ENCODE data around the gene KCNN4.
A peak's percentile ranks its signal among the peaks of the same experiment; 100 is the strongest.
"Not testable (repeated sequence)": the region's sequence is repeated elsewhere in the genome, so short reads cannot be mapped to it uniquely, and the experiment has no call there.

The KCNN4 gene

DNA sequence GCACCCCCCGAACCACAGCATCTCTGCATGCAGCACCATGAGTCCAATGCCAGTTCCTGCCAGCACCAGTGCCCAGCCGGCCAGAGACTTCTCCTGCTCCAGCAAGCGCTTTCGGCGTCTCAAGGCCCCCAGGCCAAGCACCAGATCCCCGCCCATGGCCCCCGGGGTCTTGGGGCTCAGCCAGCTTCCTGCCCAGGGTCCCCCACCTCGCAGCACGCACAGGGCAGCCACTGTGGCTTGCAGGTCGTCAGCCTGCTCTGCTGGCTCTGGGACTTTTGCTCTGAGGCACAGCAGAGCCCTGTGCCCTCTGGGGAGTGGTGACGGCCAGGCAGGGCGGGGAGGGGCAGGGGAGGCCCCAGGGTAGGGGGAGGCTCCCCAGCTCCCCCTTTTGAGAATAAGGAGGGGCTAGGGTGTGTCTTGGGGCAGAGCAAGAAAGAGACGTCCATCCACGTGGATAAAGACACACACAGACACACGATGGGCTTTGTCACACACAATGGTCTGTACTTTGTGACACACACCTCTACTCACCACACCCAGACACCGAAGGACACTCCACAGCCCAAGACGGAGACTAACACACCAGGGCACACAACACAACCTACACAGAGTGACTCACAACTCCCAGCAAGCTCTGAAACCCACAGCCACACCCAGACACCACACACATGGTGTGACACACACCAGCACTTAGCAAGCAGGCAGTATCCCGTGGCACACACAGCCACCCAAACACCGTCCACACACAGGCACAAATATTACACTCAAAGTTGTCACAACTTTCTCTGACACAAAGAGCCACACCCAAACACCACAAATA is at the start of gene KCNN4:
Gene KCNN4, minus strand, starts transcription at position 268 of the 820 bp plus-strand sequence. Its CDS starts 112 bp downstream, at position 156.
- DNase-seq (ENCODE audit: low read depth in 2 of 2) = no peak

DNA sequence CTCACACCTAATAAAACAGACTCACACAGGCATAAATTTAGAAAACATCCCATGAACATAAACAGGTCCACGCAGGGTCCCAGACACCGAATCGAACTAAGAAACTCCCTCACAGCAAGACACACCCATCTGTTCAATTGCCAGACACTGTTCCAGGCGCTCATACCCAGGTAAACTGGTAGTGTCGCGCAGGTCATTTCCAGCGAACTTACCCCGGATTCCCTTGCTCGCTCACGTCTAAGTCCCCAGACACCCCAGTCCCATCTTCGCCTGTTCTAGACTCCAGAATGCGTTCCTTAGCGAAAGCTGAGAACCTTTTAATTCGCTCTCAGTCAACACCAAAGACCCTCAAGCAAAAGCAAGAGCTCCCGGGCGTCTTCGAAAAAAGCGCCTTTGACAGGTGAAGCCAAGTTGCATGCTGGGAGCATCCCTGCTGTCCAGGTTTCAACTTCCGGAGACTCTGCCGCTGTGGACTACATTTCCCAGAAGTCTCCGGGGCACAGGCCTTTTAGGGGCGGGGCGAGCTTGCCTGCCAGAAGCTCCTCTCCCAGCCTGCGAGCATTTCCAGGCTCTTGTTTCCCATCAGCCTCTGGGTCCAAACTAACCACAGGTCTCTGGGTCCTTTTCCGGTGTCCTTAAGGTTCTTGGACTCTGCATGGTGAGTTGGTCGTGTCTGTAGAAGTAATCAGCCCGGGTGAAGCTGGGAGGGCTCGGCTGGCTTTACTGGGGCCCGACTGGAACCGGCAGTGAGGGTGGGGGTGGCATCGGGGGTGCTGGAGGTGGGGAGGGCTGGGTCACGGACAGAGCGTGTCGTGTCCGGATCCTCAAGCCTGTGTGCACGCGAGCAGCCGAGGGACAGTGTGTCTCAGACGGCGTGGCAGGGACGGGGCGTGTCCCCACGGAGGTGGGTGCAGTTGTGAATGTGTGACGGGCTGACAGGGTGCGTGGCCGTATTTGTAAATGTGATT is 46.3 kb upstream of the KCNN4 start, which contains the start of gene ZNF283:
Gene ZNF283, plus strand, starts transcription at position 535 of the 968 bp plus-strand sequence. CDS start 6,184 bp downstream, outside the sequence.
- DNase-seq (ENCODE audit: low read depth in 2 of 2) = peak; percentile 69 to 70

DNA sequence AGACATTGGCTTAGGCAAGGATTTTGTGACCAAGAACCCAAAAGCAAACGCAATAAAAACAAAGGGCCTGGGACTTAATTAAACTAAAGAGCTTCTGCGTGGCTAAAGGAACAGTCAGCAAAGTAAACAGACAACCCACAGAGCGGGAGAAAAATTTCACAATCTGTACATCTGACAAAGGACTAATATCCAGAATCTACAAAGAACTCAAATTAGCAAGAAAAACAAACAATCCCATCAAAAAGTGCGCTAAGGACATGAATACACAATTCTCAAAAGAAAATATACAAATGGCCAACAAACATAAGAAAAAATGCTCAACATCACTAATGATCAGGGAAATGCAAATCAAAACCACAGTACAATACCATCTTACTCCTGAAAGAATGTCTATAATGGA is 43.8 kb upstream of the KCNN4 start:
- not testable (repeated sequence) for DNase-seq (ENCODE audit: low read depth in 2 of 2)

DNA sequence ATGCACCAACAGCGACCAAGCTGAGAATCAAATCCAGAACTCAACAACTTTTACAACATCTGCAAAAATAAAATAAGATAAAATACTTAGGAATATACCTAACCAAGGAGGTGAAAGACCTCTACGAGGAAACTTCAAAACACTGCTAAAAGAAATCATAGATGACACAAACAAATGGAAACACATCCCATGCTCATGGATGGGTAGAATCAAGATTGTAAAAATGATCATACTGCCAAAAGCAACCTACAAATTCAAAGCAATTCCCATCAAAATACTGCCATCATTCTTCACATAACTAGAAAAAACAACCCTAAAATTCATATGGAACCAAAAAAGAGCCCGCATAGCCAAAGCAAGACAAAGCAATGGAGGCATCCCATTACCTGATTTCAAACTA is 43.1 kb upstream of the KCNN4 start:
- not testable (repeated sequence) for DNase-seq (ENCODE audit: low read depth in 2 of 2)

DNA sequence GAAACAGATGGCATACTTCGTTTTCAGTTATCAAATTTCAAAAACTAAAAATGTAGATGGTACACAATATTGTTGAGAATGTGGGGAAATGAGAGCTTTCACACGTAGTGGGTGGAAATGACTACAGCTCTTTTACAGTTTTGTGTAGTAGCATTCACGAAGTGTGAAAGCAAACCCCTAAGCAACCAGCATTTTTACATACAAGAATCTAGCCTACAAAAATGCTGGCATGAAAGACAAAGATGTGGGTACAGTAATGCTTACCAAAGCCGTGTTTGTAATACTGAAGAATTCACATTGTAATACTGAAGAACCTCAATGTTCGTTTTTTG is 40.1 kb upstream of the KCNN4 start:
- DNase-seq (ENCODE audit: low read depth in 2 of 2) = no peak

DNA sequence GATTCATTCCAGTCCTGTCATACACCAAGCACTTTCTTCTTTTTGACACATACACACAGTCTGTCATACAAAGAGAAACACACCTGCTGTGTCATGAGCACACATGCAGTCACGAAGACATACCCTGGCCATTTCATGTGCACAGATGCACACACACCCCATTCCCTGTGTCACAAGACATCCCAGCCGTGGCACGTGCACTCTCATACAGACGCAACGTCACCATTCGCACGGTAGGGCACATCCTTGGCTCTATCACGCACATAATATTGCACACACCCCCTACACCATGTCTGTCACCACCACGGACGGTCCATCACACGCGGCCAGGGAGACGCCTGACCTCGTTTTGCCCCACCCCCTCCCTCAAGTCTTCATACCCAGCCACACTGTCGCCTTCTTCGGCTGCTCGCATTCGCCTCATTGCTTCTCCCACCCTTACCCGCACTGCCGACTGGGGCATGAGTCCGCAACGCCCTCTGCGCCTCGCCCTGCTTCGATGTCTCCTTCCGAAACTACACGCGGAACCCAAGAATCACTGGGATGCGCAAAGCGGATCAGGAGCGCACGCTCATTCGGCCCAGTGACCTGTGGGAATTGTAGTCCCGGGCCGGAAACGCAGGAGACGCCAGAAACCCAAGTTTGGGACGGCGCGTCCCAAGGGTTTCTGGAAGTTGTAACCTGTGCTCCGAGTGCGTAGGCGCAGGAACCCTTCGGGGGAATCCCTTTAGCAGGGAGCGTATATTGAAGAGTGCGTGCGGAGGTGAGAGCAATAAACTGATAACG is 39.5 kb upstream of the KCNN4 start:
- DNase-seq (ENCODE audit: low read depth in 2 of 2) = peak in 1 of 2 experiments; percentile 6

DNA sequence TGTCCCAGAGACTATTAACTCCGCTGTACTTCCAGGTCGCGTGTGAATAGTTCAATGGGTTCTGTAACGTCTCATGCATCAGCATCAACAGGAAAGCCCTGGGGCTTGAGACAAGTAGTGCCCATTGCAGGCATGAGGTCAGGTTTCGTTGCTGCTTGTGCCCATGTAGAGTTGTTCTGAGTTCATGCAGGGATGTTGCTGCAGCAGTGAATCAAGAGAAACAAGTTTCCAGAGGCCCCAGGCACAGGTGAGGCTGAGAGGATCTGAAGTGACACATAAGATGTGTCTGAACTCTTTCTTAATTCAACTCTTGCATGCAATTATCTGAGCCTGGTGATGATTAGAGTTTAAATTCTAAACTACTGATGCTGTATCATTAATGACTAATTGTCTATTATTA is 37.7 kb upstream of the KCNN4 start:
- DNase-seq (ENCODE audit: low read depth in 2 of 2) = no peak

DNA sequence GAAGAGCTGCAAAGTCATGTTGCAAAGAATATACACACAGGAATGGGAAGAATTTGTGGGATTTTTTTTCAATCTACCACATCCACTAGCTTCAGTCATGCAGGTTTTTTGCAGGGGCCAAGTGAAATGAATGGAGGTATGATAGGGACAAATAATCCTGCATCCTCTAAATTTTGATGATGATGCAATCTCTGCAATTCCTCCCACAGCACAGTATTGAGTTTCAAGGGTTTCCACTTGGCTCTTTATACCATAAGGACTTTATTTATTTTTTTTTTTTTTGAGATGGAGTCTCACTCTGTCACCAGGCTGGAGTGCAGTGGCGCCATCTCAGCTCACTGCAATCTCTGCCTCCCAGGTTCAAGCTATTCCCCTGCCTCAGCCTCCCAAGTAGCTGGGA is 36.7 kb upstream of the KCNN4 start:
- not testable (repeated sequence) for DNase-seq (ENCODE audit: low read depth in 2 of 2)

DNA sequence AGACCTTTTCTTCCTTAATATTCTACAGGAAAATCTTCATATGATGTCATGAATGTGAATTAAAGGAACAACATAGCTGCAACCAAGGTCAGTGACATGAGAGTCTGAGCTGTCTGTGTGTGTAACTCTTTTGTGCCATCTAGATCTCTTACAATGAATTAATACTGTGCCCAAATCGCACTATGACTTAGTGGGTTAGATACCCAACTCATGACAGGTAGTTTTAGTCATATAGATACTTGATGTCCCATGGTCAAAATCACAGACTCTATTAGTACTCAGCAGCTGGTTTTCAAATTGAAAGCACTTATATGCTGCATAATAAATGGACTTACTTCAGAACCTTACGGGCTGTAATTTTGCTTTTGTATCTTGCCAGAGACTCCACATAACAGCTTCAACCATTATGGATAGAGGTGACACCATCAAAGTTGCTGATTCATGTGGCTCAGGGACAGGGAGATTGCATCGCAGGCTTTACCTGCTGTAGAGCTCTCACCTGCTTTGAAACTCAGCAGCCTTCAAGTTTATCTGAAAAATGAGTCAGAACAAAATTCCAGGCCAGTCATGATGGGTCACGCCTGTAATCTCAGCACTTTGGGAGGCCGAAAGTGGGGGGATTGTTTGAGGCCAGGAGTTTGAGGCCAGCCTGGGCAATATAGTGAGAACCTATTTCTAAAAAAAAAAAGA is 34.0 kb upstream of the KCNN4 start:
- no peak for DNase-seq (ENCODE audit: low read depth in 2 of 2)

DNA sequence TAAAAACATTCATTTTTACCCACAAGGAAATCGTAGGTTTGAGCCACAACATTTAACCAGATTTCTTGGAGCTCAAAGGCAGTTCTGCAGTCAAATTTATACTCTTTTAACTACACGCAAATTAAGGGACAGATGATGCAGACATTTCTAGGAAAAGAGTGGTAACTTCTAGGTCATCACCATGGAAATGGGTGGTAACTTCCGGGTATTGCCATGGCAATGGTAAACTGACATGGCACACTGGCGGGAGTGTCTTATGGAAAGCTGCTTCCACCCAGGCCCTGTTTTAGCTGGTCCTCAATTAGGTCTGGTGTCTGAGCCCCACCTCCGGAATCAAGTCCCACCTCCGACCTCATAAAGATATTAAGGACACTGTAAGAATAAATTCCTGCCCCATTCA is 31.9 kb upstream of the KCNN4 start:
- no peak for DNase-seq (ENCODE audit: low read depth in 2 of 2)

DNA sequence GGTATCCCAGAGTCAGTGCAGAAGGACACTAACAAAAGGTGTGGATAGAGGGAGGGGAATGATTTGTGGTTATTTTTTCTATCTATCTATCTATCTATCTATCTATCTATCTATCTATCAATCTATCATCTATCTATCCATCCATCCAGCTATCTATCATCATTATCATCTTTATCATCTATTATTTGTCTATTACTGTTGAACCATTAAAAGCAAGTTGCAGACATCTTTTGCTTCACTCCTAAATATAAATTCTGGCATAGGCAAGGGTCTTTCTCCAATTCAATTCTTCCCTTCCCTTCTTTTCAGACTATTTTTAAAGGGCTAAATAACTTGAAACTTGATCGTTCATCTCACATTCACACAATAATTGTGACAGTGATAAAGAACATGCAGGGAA is 31.5 kb upstream of the KCNN4 start:
- DNase-seq (ENCODE audit: low read depth in 2 of 2) = no peak

DNA sequence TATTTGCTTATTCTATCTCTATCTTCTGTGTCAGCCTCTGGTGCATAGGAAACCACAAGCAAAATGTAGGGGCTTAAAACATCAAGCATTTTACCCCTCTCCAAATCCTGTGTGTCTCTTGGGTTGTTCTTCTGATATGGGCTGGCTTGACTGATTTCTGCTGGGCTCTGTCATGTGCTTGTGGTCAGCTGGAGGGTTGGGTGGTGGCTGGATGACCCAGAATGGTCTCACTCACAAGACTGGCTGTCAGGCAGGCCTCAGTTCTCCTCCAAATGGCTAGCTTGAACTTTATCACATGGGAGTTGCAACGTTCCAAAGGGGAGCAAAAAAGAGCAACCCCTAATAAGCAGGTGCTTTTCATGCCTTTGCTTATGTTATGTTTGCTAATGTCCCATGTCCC is 31.1 kb upstream of the KCNN4 start:
- no peak for DNase-seq (ENCODE audit: low read depth in 2 of 2)

DNA sequence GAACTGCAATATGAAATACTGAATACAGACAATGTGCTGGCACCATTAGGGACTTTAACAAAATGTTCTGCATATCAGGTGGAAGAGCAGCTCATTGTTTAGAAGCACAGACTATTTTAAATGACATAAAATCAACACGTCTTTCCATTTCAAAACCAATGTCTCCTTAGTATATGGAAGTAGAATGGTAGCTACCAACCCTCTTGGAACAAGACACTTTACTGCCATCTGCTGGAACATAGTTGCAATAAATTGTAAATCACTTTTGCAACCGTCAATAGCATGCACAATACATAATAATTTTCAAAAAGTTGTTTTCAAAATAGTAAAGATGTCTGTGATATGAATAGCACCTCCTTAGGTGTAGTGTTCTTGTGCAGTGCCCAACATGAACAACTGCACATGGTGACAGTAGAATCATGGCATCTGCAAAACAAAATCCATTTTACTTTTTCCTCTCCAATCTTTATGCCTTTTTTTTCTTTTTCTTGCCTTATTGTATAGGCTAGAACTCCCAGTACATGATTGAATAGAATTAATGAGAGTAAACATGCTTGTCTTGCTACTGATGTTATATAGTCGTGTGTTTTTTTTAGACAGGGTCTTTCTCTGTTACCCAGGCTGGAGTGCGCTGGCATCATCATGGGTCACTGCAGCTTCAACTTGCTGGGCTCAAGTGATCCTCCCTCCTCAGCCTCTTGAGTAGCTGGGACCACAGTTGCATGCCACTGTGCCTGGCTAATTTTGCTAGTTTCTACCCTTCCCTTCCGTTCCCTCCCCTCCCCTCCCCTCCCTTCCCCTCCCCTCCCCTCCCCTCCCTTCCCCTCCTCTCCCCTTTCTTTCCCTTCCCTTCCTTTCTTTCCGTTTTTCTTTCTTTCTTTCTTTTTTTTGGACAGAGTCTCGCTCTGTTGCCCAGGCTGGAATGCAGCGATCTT is 29.3 kb upstream of the KCNN4 start:
- peak; percentile 20 to 21 for DNase-seq (ENCODE audit: low read depth in 2 of 2)

DNA sequence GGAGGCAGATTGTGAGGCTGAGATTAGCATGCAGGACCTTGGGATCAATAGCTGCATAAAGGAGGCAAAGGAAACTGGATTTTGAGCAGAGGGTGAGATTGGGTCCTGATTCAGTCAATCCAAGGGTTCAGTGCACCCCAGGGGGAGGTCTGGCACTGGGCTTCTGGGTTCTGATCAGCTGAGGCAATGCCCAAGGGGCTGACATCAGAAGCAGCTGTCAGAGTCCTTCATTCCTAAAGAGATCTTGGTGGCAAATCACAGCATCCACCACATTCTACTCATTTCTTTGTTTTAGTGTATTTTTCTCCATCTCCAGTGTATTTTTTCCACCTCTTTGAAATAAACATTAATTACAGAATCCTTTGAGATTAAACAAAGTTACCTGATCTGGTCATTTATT is 26.9 kb upstream of the KCNN4 start:
- no peak for DNase-seq (ENCODE audit: low read depth in 2 of 2)

DNA sequence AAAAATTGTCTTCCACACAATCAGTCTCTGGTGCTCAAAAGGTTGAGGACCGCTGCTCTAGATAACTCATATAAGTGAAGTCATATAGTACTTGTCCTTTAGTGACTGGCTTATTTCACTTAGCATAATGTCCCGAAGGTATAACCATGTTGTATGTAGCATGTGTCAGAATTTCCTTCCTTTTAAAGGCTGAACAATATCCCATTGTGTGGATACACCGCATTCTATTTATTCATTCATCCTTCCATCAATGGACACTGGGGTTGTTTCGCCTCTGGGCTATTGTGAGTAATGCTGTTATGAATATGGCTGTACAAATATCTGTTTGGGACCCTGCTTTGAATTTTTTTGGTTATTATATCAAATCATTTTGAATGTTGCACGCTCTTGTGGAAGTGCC is 26.1 kb upstream of the KCNN4 start:
- DNase-seq (ENCODE audit: low read depth in 2 of 2) = no peak

DNA sequence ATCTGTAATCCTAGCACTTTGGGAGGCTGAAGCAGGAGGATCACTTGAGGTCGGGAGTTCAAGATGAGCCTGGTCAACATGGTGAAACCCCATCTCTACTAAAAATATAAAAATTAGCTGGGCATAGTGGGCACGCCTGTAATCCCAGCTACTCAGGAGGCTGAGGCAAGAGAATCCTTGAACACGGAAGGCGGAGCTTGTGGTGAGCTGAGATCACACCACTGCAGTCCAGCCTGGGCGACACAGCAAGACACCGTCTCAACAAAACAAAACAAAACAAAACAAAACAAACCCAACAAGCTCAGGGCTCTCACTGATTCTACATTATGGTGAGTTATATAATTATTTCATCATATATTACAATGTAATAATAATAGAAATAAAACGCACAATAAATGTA is 25.6 kb upstream of the KCNN4 start:
- not testable (repeated sequence) for DNase-seq (ENCODE audit: low read depth in 2 of 2)

DNA sequence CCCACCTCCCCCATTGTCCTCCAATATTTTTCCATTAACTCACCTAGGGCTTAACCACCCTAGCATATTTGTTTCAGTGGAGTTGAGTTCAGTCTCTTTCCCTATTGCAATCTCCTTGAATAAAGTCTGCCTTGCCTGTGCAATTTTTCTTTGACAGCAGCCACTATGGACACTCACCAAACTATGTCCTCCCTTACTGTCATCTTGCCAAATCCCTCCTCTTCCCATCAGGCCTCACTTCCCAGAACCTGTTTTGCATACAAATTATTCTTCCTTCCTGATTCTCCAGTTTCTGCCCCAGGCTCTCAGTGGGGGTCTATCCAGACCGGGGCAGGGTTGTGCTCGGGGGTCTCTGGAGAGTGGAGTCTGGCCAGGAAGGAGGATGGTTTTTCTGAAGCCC is 23.7 kb upstream of the KCNN4 start:
- DNase-seq (ENCODE audit: low read depth in 2 of 2) = no peak

DNA sequence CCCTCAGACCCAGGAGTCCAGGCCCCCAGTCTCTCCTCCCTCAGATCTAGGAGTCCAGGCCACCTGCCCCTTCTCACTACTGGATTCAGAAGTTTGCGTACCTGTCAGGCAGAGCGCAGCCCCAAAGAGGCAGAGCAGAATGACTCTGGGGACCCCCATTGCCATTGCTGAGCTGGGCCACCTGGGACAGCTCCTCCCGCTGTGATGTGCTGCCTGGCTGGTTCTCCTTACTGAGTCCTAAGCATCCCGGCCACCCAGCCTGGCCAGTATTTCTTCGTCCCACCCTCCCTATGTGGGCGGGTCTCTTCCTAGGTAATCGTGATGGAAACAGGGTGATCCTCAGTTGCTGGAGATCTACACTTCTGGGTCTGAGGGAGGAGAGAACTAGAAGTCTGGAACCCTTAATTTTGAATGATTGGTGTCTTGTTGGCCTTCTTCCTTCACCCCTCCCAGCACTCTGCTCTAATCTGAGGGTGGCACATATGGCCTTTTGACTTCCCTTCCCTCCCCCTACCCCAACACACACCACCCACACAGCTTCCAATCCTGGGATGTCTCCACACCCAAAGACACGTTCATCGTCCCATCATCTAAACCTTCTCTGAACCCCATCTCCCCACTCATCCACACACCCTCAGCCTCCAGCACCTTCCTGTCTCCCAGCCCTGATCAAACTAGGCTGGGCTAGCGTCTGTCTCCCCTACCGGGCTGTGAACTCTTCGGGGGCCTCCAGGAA is 21.6 kb upstream of the KCNN4 start, which contains the start of gene LYPD5:
Gene LYPD5, minus strand, starts transcription at position 232 of the 736 bp plus-strand sequence. Its CDS starts 67 bp downstream, at position 165.
- DNase-seq (ENCODE audit: low read depth in 2 of 2) = no peak

DNA sequence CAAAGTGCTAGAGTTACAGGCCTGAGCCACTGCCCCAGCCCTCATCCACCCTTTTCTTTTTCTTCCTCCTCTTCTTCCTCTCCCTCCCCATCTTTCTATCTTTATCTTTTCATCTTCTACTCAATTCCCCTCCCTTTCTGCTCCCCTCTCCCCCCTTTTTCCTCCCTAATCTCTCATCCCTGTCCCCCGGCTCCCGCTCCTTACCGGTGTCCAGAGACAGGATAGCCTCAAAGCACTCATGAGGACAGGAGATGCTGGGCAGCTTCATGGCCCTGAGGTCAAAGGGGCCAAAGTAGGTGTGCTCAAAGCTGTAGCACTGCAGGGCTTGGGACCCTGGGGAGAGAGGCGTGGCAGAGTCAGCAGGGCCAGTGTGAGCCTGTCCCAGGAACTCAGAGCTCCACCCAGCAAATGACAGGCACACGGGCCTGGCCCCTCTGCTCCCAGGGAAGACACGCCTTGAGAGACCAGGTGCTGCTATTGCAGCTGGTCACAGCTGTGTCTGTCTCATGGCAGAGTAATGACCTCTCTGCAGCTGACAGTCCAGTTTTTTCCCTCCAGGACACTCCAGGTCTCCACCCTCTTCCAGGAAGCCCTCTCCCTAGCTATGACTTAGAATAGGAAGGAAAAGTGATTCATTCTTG is 18.8 kb upstream of the KCNN4 start:
- DNase-seq (ENCODE audit: low read depth in 2 of 2) = no peak
